HEK293T (cell line): ENCODE data around the gene SLC30A5.

ENCODE experiments used
- CTCF ChIA-PET: fragments of 350-600 bp; formaldehyde crosslinking; extraction: SDS; loops from one replicate; lab custom pipeline; 2021; ENCODE audit warnings: antibody characterized with exemption, inconsistent platforms; lab: Yijun Ruan, JAX
- POLR2A ChIA-PET: fragments of 350-600 bp; formaldehyde crosslinking; extraction: SDS; loops from one replicate; lab custom pipeline; 2020; ENCODE audit warnings: antibody characterized with exemption, inconsistent platforms; lab: Yijun Ruan, JAX
- DNase-seq: peaks from one replicate; pipeline ENCODE4 v3.0.0; 2012; ENCODE audit warnings: mixed read lengths; ENCODE audit errors: extremely low spot score
- ARNT ChIP-seq: fragments of 450-650 bp; IDR thresholded peaks from 2 replicates; pipeline ENCODE4 v1.6.1; 2017; ENCODE audit warnings: mild to moderate bottlenecking
- BHLHE40 ChIP-seq: fragments of 450-650 bp; IDR thresholded peaks from 2 replicates; pipeline ENCODE4 v1.6.1; 2016; ENCODE audit warnings: mild to moderate bottlenecking, moderate library complexity, borderline replicate concordance
- CTBP1 ChIP-seq: fragments of 450-650 bp; IDR thresholded peaks from 2 replicates; pipeline ENCODE4 v1.6.1; 2016; ENCODE audit warnings: borderline replicate concordance
- ELF4 ChIP-seq: fragments of 450-650 bp; IDR thresholded peaks from 2 replicates; pipeline ENCODE4 v1.6.1; 2017; ENCODE audit warnings: antibody characterized with exemption
- FOXA1 ChIP-seq: fragments of 450-650 bp; IDR thresholded peaks from 2 replicates; pipeline ENCODE4 v1.6.1; 2016; ENCODE audit warnings: mild to moderate bottlenecking
- FOXK2 ChIP-seq: fragments of 450-650 bp; IDR thresholded peaks from 2 replicates; pipeline ENCODE4 v1.6.1; 2016; ENCODE audit warnings: mild to moderate bottlenecking
- FOXM1 ChIP-seq: fragments of 450-650 bp; IDR thresholded peaks from 2 replicates; pipeline ENCODE4 v1.6.1; 2017; ENCODE audit warnings: mild to moderate bottlenecking, borderline replicate concordance
- HDGF ChIP-seq: fragments of 450-650 bp; IDR thresholded peaks from 2 replicates; pipeline ENCODE4 v1.6.1; 2017; ENCODE audit warnings: antibody characterized with exemption, borderline replicate concordance
- L3MBTL2 ChIP-seq: fragments of 450-650 bp; conservative IDR thresholded peaks from 2 replicates; pipeline ENCODE4 v1.6.1; 2016; ENCODE audit warnings: mild to moderate bottlenecking
- LEF1 ChIP-seq: fragments of 450-650 bp; IDR thresholded peaks from 2 replicates; pipeline ENCODE4 v1.6.1; 2017; ENCODE audit warnings: mild to moderate bottlenecking, borderline replicate concordance
- NFRKB ChIP-seq: fragments of 450-650 bp; IDR thresholded peaks from 2 replicates; pipeline ENCODE4 v1.6.1; 2016; ENCODE audit warnings: mild to moderate bottlenecking, moderate library complexity
- PKNOX1 ChIP-seq: fragments of 450-650 bp; IDR thresholded peaks from 2 replicates; pipeline ENCODE4 v1.6.1; 2016
- SP1 ChIP-seq: fragments of 450-650 bp; IDR thresholded peaks from 2 replicates; pipeline ENCODE4 v1.6.1; 2017
- SUZ12 ChIP-seq: fragments of 450-650 bp; IDR thresholded peaks from 2 replicates; pipeline ENCODE4 v1.6.1; 2016; ENCODE audit warnings: mild to moderate bottlenecking
- TARDBP ChIP-seq: fragments of 450-650 bp; IDR thresholded peaks from 2 replicates; pipeline ENCODE4 v1.6.1; 2016
- ZNF384 ChIP-seq: fragments of 450-650 bp; IDR thresholded peaks from 2 replicates; pipeline ENCODE4 v1.6.1; 2016

SLC30A5 gene

GRCh38 chr5:69156456-69156855 lies 62.6 kb downstream of the SLC30A5 start:
- CTCF ChIA-PET = no interaction called here
- no peak for TF ChIP-seq BHLHE40
- no peak for TF ChIP-seq NFRKB
- DNase-seq = no peak
- POLR2A ChIA-PET = no interaction called here

- TF ChIP-seq PKNOX1 (no peak), NFRKB (no peak), SUZ12 (no peak), L3MBTL2 (no peak), TARDBP (no peak), FOXM1 (no peak), SP1 (no peak), HDGF (no peak), CTBP1 (no peak)
- ChIA-PET POLR2A (interaction anchor here (0.7 kb wide), 1 partner anchor 128 kb away, joined by 3 read pairs; no protein-coding TSS in a partner anchor), CTCF (no interaction called here)
- no peak for DNase-seq
Observed at GRCh38 chr5:69158039-69158438, 64.2 kb downstream of the SLC30A5 start.

- ChIA-PET POLR2A (interaction anchor here (0.6 kb wide), 1 partner anchor 78 kb away, joined by 3 read pairs; no protein-coding TSS in a partner anchor), CTCF (no interaction called here)
- TF ChIP-seq ZNF384 (peak; percentile 82), SP1 (no peak), TARDBP (no peak), ARNT (no peak)
- DNase-seq = no peak
Observed at GRCh38 chr5:69160651-69161050, 66.8 kb downstream of the SLC30A5 start.

- POLR2A ChIA-PET = interaction anchor here (0.9 to 1.3 kb wide), 5 partner anchors 12 to 68 kb away, joined by 3 to 5 read pairs (median 3); partner anchors contain the start of gene CDK7
- CTCF ChIA-PET = interaction anchor here (0.7 kb wide), 1 partner anchor 125 kb away, joined by 3 read pairs; no protein-coding TSS in a partner anchor
- TF ChIP-seq ARNT (no peak), FOXK2 (no peak), SUZ12 (no peak), HDGF (no peak), L3MBTL2 (peak; percentile 77), FOXM1 (peak; percentile 100), BHLHE40 (no peak)
- peak; percentile 99 for DNase-seq
Observed at GRCh38 chr5:69166686-69167492, 73.1 kb downstream of the SLC30A5 start, which contains the start of gene CCNB1. Gene CCNB1 (plus strand): TSS chr5:69167150. CDS start chr5:69167263, 113 bp downstream.

- no peak for TF ChIP-seq FOXA1
- TF ChIP-seq ELF4 = no peak
- TF ChIP-seq L3MBTL2 = no peak
- no peak for TF ChIP-seq TARDBP
- TF ChIP-seq PKNOX1 = no peak
- no peak for TF ChIP-seq ZNF384
- POLR2A ChIA-PET = interaction anchor here (1.8 kb wide), 1 partner anchor 22 kb away, joined by 5 read pairs; the partner anchor contains the start of gene CENPH
- DNase-seq = peak; percentile 15
- CTCF ChIA-PET = interaction anchor here (0.7 kb wide), 1 partner anchor 125 kb away, joined by 3 read pairs; no protein-coding TSS in a partner anchor
Observed at GRCh38 chr5:69167493-69167855, 73.7 kb downstream of the SLC30A5 start.

GRCh38 chr5:69167929-69168328 lies 74.1 kb downstream of the SLC30A5 start:
- TF ChIP-seq L3MBTL2 (no peak), FOXK2 (no peak), SUZ12 (no peak), FOXM1 (no peak), PKNOX1 (no peak), LEF1 (no peak), ELF4 (no peak), HDGF (no peak)
- no peak for DNase-seq
- POLR2A ChIA-PET = interaction anchor here (1.8 kb wide), 1 partner anchor 22 kb away, joined by 5 read pairs; the partner anchor contains the start of gene CENPH
- CTCF ChIA-PET = interaction anchor here (0.7 kb wide), 1 partner anchor 126 kb away, joined by 3 read pairs; no protein-coding TSS in a partner anchor

- TF ChIP-seq LEF1 = no peak
- no peak for TF ChIP-seq TARDBP
- TF ChIP-seq L3MBTL2 = no peak
- TF ChIP-seq ARNT = no peak
- no peak for TF ChIP-seq SUZ12
- no peak for TF ChIP-seq HDGF
- no peak for TF ChIP-seq ELF4
- TF ChIP-seq FOXK2 = no peak
- TF ChIP-seq FOXA1 = no peak
- no peak for TF ChIP-seq NFRKB
- TF ChIP-seq CTBP1 = no peak
- TF ChIP-seq SP1 = no peak
- TF ChIP-seq ZNF384 = no peak
- no peak for TF ChIP-seq FOXM1
- TF ChIP-seq BHLHE40 = no peak
- TF ChIP-seq PKNOX1 = no peak
- DNase-seq = no peak
- ChIA-PET POLR2A (no interaction called here), CTCF (no interaction called here)
Observed at GRCh38 chr5:69170495-69170894, 76.7 kb downstream of the SLC30A5 start.
